NT2/D1 (cell line): ENCODE results near the gene MARCHF3.

Experiments
- DNase-seq: peaks from one replicate; pipeline ENCODE4 v3.0.0-alpha.2; 2011; ENCODE audit warnings: low read depth, low spot score
- H3K27me3 ChIP-seq: 2 replicates; pipeline ENCODE4 v1.6.0; 2011; ENCODE audit warnings: mild to moderate bottlenecking; ENCODE audit not compliant: insufficient read length, insufficient read depth
- H3K36me3 ChIP-seq: 2 replicates; pipeline ENCODE4 v1.6.1; 2011; ENCODE audit warnings: mild to moderate bottlenecking, low read length, mixed read lengths; ENCODE audit not compliant: insufficient read depth, insufficient read length
- H3K4me1 ChIP-seq: 2 replicates; pipeline ENCODE4 v1.5.1; 2011; ENCODE audit not compliant: insufficient read depth, insufficient read length
- H3K4me3 ChIP-seq: 2 replicates; pipeline ENCODE4 v1.5.1; 2011; ENCODE audit warnings: low read depth; ENCODE audit not compliant: insufficient read length
- H3K9ac ChIP-seq: 2 replicates; pipeline ENCODE4 v1.6.0; 2011; ENCODE audit warnings: low read depth; ENCODE audit not compliant: insufficient read length
- H3K9me3 ChIP-seq: 2 replicates; pipeline ENCODE4 v1.5.1; 2011; ENCODE audit warnings: mild to moderate bottlenecking, low read length; ENCODE audit not compliant: insufficient read depth
- SUZ12 ChIP-seq: IDR thresholded peaks from 2 replicates; pipeline ENCODE4 v1.6.1; 2011; ENCODE audit not compliant: insufficient read length, insufficient read depth; ENCODE audit errors: extremely low read depth
- YY1 ChIP-seq: IDR thresholded peaks from 2 replicates; pipeline ENCODE4 v1.6.1; 2011; ENCODE audit not compliant: insufficient read length, insufficient read depth
- ZNF274 ChIP-seq: IDR thresholded peaks from 2 replicates; pipeline ENCODE4 v1.6.1; 2011; ENCODE audit warnings: mild to moderate bottlenecking, low read depth, low read length

The MARCHF3 gene

GRCh38 chr5:126978258-126978657 lies 52.1 kb downstream of the MARCHF3 start:
- Histone ChIP-seq H3K4me1 (no peaks in the 10 kb centered on the region), H3K27me3 (no peaks in the 10 kb centered on the region), H3K9ac (no peak overlapping the region), H3K4me3 (no peak overlapping the region), H3K36me3 (no peaks in the 10 kb centered on the region), H3K9me3 (no peaks in the 10 kb centered on the region)
- no peak for DNase-seq
- TF ChIP-seq ZNF274 = no peak
- no peak for TF ChIP-seq SUZ12
- no peak for TF ChIP-seq YY1

DNA sequence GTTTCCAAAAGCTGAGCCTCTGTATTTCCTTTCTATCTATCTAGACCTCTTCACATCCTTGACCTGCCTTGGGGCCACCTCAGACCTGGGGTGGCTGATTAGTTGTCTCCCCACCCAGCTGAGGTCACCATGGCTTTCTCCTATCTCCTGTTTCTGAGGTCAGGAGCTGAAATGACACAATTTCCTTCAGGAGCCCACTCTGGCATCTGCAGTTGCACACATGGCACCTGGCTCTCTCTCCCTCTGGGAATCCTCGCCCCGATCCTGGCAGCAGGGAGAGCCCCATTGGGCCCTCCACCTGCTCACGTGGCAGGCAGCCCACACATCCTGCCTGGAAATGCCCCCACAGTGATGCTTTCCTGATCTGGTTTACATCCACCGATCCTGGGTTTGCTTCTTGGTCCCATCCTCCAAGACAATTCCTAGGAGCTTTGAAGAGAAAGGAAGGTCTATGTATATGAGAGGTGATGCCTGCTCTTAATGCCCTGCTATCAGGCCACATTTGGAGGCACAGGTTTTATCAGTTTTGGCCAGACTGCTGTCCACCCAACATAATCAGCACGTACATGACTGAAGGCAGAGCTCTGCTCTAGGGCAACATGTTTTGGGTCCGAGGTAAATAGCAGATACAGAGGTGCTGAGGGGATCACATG lies 53.7 kb downstream of the MARCHF3 start:
- Histone ChIP-seq H3K4me1 (no peaks in the 10 kb centered on the region), H3K27me3 (no peaks in the 10 kb centered on the region), H3K9ac (no peak overlapping the region), H3K4me3 (no peak overlapping the region), H3K36me3 (no peaks in the 10 kb centered on the region), H3K9me3 (no peaks in the 10 kb centered on the region)
- no peak for TF ChIP-seq ZNF274
- no peak for TF ChIP-seq SUZ12
- TF ChIP-seq YY1 = no peak
- DNase-seq = no peak

GRCh38 chr5:126975796-126976195 lies 54.6 kb downstream of the MARCHF3 start:
- Histone ChIP-seq H3K36me3 (no peaks in the 10 kb centered on the region), H3K9ac (no peak overlapping the region), H3K4me3 (no peak overlapping the region), H3K27me3 (no peaks in the 10 kb centered on the region), H3K4me1 (no peaks in the 10 kb centered on the region), H3K9me3 (no peaks in the 10 kb centered on the region)
- TF ChIP-seq SUZ12 = no peak
- TF ChIP-seq YY1 = no peak
- TF ChIP-seq ZNF274 = no peak
- DNase-seq = no peak

DNA sequence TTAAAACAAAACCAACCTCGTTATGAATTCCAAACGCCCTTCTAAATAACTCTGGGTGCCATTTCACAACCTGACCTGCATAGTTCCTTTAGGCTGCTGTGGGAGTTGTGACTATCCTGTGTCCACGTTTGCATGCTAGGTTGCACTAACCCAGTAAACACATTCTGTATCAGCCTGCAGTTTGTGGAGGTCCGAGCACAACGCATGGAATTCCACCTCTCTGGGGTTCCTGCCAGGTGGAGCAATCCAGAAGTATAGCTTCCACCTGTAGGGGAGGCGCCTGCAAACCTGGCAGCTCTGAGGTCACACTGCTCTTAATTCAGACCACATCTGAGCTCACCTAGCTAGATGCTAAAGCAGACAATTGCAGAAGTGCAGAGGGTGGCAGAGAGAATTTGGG lies 57.2 kb downstream of the MARCHF3 start:
- Histone ChIP-seq H3K4me3 (no peak overlapping the region), H3K27me3 (no peaks in the 10 kb centered on the region), H3K4me1 (no peaks in the 10 kb centered on the region), H3K36me3 (no peaks in the 10 kb centered on the region), H3K9ac (no peak overlapping the region), H3K9me3 (no peaks in the 10 kb centered on the region)
- TF ChIP-seq SUZ12 (no peak), ZNF274 (no peak), YY1 (no peak)
- DNase-seq = no peak

DNA sequence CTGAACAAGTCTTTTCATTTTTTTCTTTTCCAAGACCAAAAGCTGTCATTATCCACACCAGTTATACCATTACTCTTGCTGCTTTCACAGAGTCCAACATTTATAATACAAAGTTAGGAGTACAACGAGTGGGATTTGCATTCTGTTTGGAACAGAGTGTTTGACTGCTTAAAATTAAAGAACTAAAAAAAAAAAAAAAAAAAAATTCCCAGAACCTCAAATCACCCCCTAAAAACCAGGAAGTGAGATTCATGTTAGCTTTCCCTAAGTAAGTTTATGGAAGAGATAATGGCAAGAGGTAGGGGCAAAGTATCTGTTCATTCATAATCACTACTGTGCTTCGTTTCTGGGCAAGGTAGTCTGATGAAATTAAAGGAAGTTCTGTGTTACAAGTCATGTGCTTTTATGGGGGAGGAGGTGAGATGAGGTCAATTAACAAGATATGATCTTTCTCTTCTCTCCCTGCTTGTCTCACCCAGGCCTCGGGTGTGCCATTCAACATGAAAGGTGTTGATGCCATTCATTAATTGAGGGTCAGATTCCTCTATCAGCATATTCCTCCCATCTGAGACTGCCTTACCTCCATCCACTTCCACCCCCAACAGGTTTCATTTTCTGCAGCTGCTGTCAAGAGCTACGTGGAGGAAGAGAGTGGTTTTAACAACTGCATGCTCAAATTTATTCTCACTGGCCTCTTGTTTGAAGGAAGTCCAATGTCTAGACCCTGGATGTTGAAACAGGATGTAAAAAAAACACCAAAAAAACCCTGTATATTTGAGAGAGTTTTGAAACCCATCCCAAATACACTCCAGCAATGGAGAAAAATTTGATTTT lies 58.1 kb downstream of the MARCHF3 start:
- H3K27me3 ChIP-seq = no peaks in the 10 kb centered on the region
- no peaks in the 10 kb centered on the region for H3K36me3 ChIP-seq
- H3K9me3 ChIP-seq = no peaks in the 10 kb centered on the region
- no peaks in the 10 kb centered on the region for H3K4me1 ChIP-seq
- DNase-seq = no peak
- no peak overlapping the region for H3K4me3 ChIP-seq
- no peak for TF ChIP-seq YY1
- TF ChIP-seq SUZ12 = no peak
- no peak for TF ChIP-seq ZNF274
- no peak overlapping the region for H3K9ac ChIP-seq

DNA sequence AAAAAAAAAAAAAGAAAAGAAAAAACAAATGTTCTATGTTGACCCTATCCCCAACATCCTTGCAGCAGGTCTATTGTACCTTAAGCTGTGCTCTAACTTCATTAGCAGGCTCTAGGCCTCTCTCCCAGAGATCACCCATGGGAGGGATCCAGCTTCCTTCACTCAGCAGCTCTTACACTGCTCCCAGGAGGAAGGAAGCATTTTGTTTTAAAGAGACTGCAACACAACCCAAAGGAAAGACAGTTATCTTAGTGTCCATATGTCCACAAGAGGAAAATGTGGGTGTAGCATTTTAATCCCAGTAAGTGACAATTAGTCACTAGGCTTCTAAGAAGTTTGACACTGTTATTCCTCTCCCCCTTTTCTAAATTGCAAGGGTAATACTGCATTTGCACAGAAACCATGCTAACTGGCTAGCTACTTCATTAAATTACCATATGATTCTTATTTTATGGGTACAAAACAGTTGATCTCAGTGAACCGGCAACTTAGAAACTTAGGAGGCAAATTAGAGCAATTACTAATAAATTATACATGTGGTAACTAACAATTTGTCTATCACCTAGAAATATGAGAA lies 58.8 kb downstream of the MARCHF3 start:
- Histone ChIP-seq H3K27me3 (no peaks in the 10 kb centered on the region), H3K9ac (no peak overlapping the region), H3K4me1 (no peaks in the 10 kb centered on the region), H3K9me3 (no peaks in the 10 kb centered on the region), H3K36me3 (no peaks in the 10 kb centered on the region), H3K4me3 (no peak overlapping the region)
- no peak for DNase-seq
- TF ChIP-seq YY1 (no peak), SUZ12 (no peak), ZNF274 (no peak)

DNA sequence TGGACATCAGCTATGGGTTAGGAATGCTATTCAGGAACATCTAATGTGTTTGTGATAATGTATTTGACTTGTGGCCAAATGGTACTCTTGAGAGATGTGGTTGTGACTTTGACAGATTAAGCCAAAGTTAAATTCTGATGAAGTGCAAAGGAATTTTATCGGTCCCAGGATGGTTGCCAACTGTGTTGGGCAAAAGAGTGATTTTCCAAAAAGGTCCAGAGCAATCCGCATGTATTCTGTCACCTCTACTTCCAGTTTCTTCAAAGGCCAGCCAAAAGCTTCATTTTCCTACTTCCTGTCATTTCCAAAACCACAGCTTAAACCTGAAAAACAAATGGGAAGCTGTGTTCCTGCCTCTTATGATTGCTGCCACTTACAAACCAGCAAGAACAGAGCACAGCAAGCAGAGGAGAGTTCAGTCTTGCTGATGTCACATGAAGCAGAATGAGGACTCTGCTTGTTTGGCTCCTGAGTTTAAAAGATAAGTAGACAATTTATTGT lies 59.8 kb downstream of the MARCHF3 start:
- no peaks in the 10 kb centered on the region for H3K36me3 ChIP-seq
- H3K4me1 ChIP-seq = no peaks in the 10 kb centered on the region
- no peak for DNase-seq
- no peaks in the 10 kb centered on the region for H3K27me3 ChIP-seq
- no peak for TF ChIP-seq YY1
- no peak for TF ChIP-seq SUZ12
- TF ChIP-seq ZNF274 = no peak
- no peaks in the 10 kb centered on the region for H3K9me3 ChIP-seq
- no peak overlapping the region for H3K4me3 ChIP-seq
- H3K9ac ChIP-seq = no peak overlapping the region
